Thyroid gland (tissue), 4 donors: ENCODE data around the gene CALCOCO2. TPM values are rescaled to one million over a fixed set of nuclear protein-coding genes. Genes with fewer than 3 reads are reported as not detected.

Experiments used
- DNase-seq, 2 donors: peaks; one replicate each; pipeline ENCODE4 v3.0.0-alpha.2; 2019
- H3K27ac ChIP-seq, 3 donors: fragments of 200-600 bp; sonication (generic); 1 replicate in 2 of 3; 2 replicates in 1 of 3; pipeline ENCODE4 v1.5.1; 2016 to 2019; ENCODE audit warnings: mild to moderate bottlenecking in 1 of 3, moderate library complexity in 1 of 3
- H3K27me3 ChIP-seq: fragments of 200-600 bp; sonication (generic); one replicate; pipeline ENCODE4 v1.5.1; 2019
- H3K36me3 ChIP-seq, 2 donors: fragments of 200-600 bp; sonication (generic); one replicate each; pipeline ENCODE4 v1.5.1; 2016 to 2019
- H3K4me1 ChIP-seq, 2 donors: fragments of 200-600 bp; sonication (generic); one replicate each; pipeline ENCODE4 v1.5.1; 2017 to 2019
- H3K4me3 ChIP-seq, 3 donors: fragments of 200-600 bp; sonication (generic); replicated peaks in 1 of 3; 1 replicate in 2 of 3; 2 replicates in 1 of 3; pipeline ENCODE4 v1.5.1; 2016; ENCODE audit warnings: mild to moderate bottlenecking in 1 of 3
- H3K9me3 ChIP-seq: fragments of 200-600 bp; sonication (generic); one replicate; pipeline ENCODE4 v1.5.1; 2017
- CTCF ChIP-seq, 6 experiments: fragments of 200-600 bp in 3 of 6; fragments of 450-650 bp in 3 of 6; sonication (generic) in 3 of 6; IDR thresholded peaks; one replicate each; pipeline ENCODE4 v1.5.1; 2016 to 2019; ENCODE audit warnings: antibody characterized with exemption in 6 of 6, mild to moderate bottlenecking in 2 of 6, inconsistent platforms in 1 of 6, moderate library complexity in 1 of 6
- POLR2A ChIP-seq, 2 donors: fragments of 450-650 bp; IDR thresholded peaks; one replicate each; pipeline ENCODE4 v1.6.1; 2017; ENCODE audit warnings: antibody characterized with exemption in 2 of 2, mild to moderate bottlenecking in 2 of 2, moderate library complexity in 1 of 2
- WGBS, 2 donors: methylation state at CpG; one replicate each; pipeline ENCODE4 v1.1.5; 2017; 5-methylcytosine and 5-hydroxymethylcytosine counted together
- intact Hi-C: fragments of 100-400 bp; cut with DNase I; formaldehyde crosslinking; loops from one replicate; pipeline ENCODE4 v1.15.1; 2023
- total RNA-seq, 4 donors: library from RNA; depleted of rRNA; stranded (reverse); fragments of >200 nt; gene quantifications; one replicate each; pipeline ENCODE4 v1.2.3, GENCODE V29; 2016

Gene CALCOCO2
- total RNA-seq, 4 donors from 2014 or later, result 111 to 163 (median 139) TPM

GRCh38 chr17:48901241-48901640, 70.4 kb downstream of the CALCOCO2 start:
- H3K36me3 ChIP-seq, result peaks cover 0 to 4% of the 10 kb centered on the region in 2 donors
- H3K27me3 ChIP-seq, result no peaks in the 10 kb centered on the region
- H3K4me1 ChIP-seq, result peaks cover 5 to 14% of the 10 kb centered on the region in 2 donors
- no peaks in the 10 kb centered on the region for H3K9me3 ChIP-seq
- WGBS, 2 donors, result 25 to 45% methylated on average over 1 of the region's 1 CpG
- intact Hi-C loops, result no loop called here
- peak; percentile 41 to 42 for DNase-seq
- H3K27ac ChIP-seq, result peak overlapping the region in 1 of 3 donors; percentile 35
- TF ChIP-seq CTCF (IDR thresholded peaks at IDR 0.05) (no peak), POLR2A (IDR thresholded peaks at IDR 0.05) (no peak)
- H3K4me3 ChIP-seq, result no peak overlapping the region

GRCh38 chr17:48903401-48903800, 72.6 kb downstream of the CALCOCO2 start:
- intact Hi-C loops, result no loop called here
- H3K36me3 ChIP-seq, result no peaks in the 10 kb centered on the region
- no peak for DNase-seq
- TF ChIP-seq CTCF (IDR thresholded peaks at IDR 0.05) (no peak), POLR2A (IDR thresholded peaks at IDR 0.05) (no peak)
- no peak overlapping the region for H3K27ac ChIP-seq
- H3K4me1 ChIP-seq, result peaks cover 11 to 27% of the 10 kb centered on the region in 2 donors
- H3K27me3 ChIP-seq, result no peaks in the 10 kb centered on the region
- no peaks in the 10 kb centered on the region for H3K9me3 ChIP-seq
- WGBS, 2 donors, result 96 to 100% methylated on average over 1 of the region's 1 CpG
- no peak overlapping the region for H3K4me3 ChIP-seq

GRCh38 chr17:48904428-48904827, 73.6 kb downstream of the CALCOCO2 start:
- intact Hi-C loops, result no loop called here
- Histone ChIP-seq H3K9me3 (no peaks in the 10 kb centered on the region), H3K4me3 (no peak overlapping the region), H3K27ac (no peak overlapping the region), H3K36me3 (no peaks in the 10 kb centered on the region), H3K27me3 (no peaks in the 10 kb centered on the region), H3K4me1 (peaks cover 14 to 27% of the 10 kb centered on the region in 2 donors)
- no peak for TF ChIP-seq CTCF (IDR thresholded peaks at IDR 0.05)
- TF ChIP-seq POLR2A (IDR thresholded peaks at IDR 0.05), result no peak
- no peak for DNase-seq
- 93 to 94% methylated on average over 7 of the region's 7 CpGs for WGBS, 2 donors

- WGBS, 2 donors, result 34 to 35% methylated on average over 9 of the region's 9 CpGs
- TF ChIP-seq CTCF (IDR thresholded peaks at IDR 0.05), result no peak
- no peak for TF ChIP-seq POLR2A (IDR thresholded peaks at IDR 0.05)
- H3K27me3 ChIP-seq, result no peaks in the 10 kb centered on the region
- H3K4me1 ChIP-seq, result peaks cover 30 to 39% of the 10 kb centered on the region in 2 donors
- H3K36me3 ChIP-seq, result peaks cover 0 to 2% of the 10 kb centered on the region in 2 donors
- no peak overlapping the region for H3K4me3 ChIP-seq
- no peaks in the 10 kb centered on the region for H3K9me3 ChIP-seq
- intact Hi-C loops, result no loop called here
- peak overlapping the region; percentile 61 to 72 (median 67) for H3K27ac ChIP-seq
- DNase-seq, result peak; percentile 59 to 60
These were observed 75.2 kb downstream of the CALCOCO2 start for GRCh38 chr17:48905987-48906515.

GRCh38 chr17:48907713-48908046, 76.8 kb downstream of the CALCOCO2 start:
- Histone ChIP-seq H3K9me3 (no peaks in the 10 kb centered on the region), H3K4me1 (peaks cover 32 to 39% of the 10 kb centered on the region in 2 donors), H3K27me3 (no peaks in the 10 kb centered on the region), H3K27ac (peak overlapping the region; percentile 75 to 87 (median 85)), H3K36me3 (peaks cover 0 to 4% of the 10 kb centered on the region in 2 donors), H3K4me3 (peak overlapping the region in 2 of 3 donors; percentile 20 to 67)
- no peak for DNase-seq
- no peak for TF ChIP-seq CTCF (IDR thresholded peaks at IDR 0.05)
- no peak for TF ChIP-seq POLR2A (IDR thresholded peaks at IDR 0.05)
- intact Hi-C loops, result no loop called here
- WGBS, 2 donors, result 47% methylated on average over 2 of the region's 2 CpGs
